Measurements from ENCODE around the gene MYO1H. TPM values are rescaled to one million over a fixed set of nuclear protein-coding genes. Genes with fewer than 3 reads are reported as not detected.

The MYO1H gene
- total and polyA plus RNA-seq, 4 donors: 0.28 to 0.90 (median 0.30) TPM; not detected in 1

DNA sequence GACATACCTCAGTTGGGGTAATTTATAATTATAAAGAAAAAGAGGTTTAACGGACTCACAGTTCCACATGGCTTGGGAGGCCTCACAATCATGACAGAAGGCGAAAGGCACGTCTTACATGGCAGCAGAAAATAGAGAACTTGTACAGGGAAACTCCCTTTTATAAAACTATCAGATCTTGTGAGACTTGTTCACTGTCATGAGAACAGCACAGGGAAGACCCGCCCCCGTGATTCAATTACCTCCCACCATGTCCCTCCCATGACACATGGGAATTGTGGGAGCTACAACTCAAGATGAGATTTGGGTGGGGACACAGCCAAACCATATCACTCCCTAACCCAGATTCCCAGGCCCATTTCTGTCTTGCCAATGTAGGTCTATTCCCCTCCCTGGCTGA lies 22.1 kb downstream of the MYO1H start:
- no peaks in the 10 kb centered on the region for H3K9me3 ChIP-seq (ENCODE audit: control insufficient read depth, insufficient read depth, low read length)
- H3K4me3 ChIP-seq (ENCODE audit: low read depth, low read length): no peak overlapping the region
- no peak overlapping the region for H3K27ac ChIP-seq (ENCODE audit: low read depth, low read length)
- no peaks in the 10 kb centered on the region for H3K4me1 ChIP-seq (ENCODE audit: control insufficient read depth, insufficient read depth, low read length)
- H3K36me3 ChIP-seq (ENCODE audit: control insufficient read depth, insufficient read depth, low read length): no peaks in the 10 kb centered on the region
- DNase-seq (ENCODE audit: low read depth in 4 of 6, low spot score in 6 of 6): no peak
- no CpG with 5 or more reads among the region's 5 CpGs for WGBS (ENCODE audit: insufficient coverage)
- H3K27me3 ChIP-seq (ENCODE audit: control insufficient read depth, insufficient read depth, low read length): peaks cover 2% of the 10 kb centered on the region

- DNase-seq (ENCODE audit: low read depth in 4 of 6, low spot score in 6 of 6): no peak
- H3K4me1 ChIP-seq (ENCODE audit: control insufficient read depth, insufficient read depth, low read length): no peaks in the 10 kb centered on the region
- H3K9me3 ChIP-seq (ENCODE audit: control insufficient read depth, insufficient read depth, low read length): no peaks in the 10 kb centered on the region
- 36% methylated on average over 1 of the region's 2 CpGs for WGBS (ENCODE audit: insufficient coverage)
- no peak overlapping the region for H3K4me3 ChIP-seq (ENCODE audit: low read depth, low read length)
- no peaks in the 10 kb centered on the region for H3K36me3 ChIP-seq (ENCODE audit: control insufficient read depth, insufficient read depth, low read length)
- H3K27ac ChIP-seq (ENCODE audit: low read depth, low read length): no peak overlapping the region
- H3K27me3 ChIP-seq (ENCODE audit: control insufficient read depth, insufficient read depth, low read length): peaks cover 2% of the 10 kb centered on the region
Observed at GRCh38 chr12:109377139-109377685, 29.5 kb downstream of the MYO1H start.

- H3K4me1 ChIP-seq (ENCODE audit: control insufficient read depth, insufficient read depth, low read length): no peaks in the 10 kb centered on the region
- H3K9me3 ChIP-seq (ENCODE audit: control insufficient read depth, insufficient read depth, low read length): no peaks in the 10 kb centered on the region
- no peak overlapping the region for H3K4me3 ChIP-seq (ENCODE audit: low read depth, low read length)
- DNase-seq (ENCODE audit: low read depth in 4 of 6, low spot score in 6 of 6): no peak
- H3K36me3 ChIP-seq (ENCODE audit: control insufficient read depth, insufficient read depth, low read length): no peaks in the 10 kb centered on the region
- H3K27me3 ChIP-seq (ENCODE audit: control insufficient read depth, insufficient read depth, low read length): peaks cover 2% of the 10 kb centered on the region
- no peak overlapping the region for H3K27ac ChIP-seq (ENCODE audit: low read depth, low read length)
- WGBS (ENCODE audit: insufficient coverage): 100% methylated on average over 1 of the region's 5 CpGs
Observed at GRCh38 chr12:109378569-109378968, 30.9 kb downstream of the MYO1H start.

DNA sequence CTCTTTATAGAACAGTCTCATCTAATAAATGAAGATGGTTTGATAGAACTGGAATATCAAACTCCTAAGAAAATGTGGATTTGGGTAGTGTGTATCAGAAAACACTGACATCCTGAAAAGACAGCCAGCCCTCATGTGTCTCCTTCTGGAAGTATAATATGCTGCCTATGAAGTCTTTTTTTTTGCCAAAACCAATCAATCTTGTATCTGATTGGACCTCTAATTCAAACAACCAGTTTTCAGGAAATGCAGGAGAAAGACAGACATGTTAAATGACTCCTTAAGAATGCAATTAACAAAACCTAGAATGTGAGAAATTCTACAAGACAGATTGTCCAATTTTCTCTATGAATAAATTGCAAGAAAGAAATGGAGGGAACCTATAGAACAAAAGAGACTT lies 34.3 kb downstream of the MYO1H start:
- Histone ChIP-seq H3K9me3 (ENCODE audit: control insufficient read depth, insufficient read depth, low read length) (no peaks in the 10 kb centered on the region), H3K27me3 (ENCODE audit: control insufficient read depth, insufficient read depth, low read length) (peaks cover 2% of the 10 kb centered on the region), H3K4me3 (ENCODE audit: low read depth, low read length) (no peak overlapping the region), H3K4me1 (ENCODE audit: control insufficient read depth, insufficient read depth, low read length) (no peaks in the 10 kb centered on the region), H3K27ac (ENCODE audit: low read depth, low read length) (no peak overlapping the region), H3K36me3 (ENCODE audit: control insufficient read depth, insufficient read depth, low read length) (no peaks in the 10 kb centered on the region)
- DNase-seq (ENCODE audit: low read depth in 4 of 6, low spot score in 6 of 6): peak in 1 of 6 donors; percentile 57

DNA sequence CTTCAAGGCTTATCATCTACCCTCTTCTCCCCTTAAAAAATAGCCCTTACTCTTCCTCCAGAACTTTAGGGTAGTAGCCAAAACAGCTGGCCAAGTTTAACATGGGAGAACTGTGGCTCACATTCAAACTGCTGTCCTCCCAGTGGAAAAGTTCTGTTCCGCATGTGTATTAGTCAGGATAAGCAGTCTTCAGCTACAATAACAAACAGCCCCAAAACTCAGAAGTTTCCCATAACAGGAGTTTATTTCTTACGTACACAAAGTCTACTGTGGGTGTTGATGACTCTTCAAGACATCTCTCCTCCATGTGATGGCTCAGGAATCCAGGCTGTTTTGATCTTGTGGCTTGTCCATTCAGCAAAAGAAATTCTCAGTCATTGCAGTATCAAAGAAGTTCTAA lies 35.5 kb downstream of the MYO1H start:
- Histone ChIP-seq H3K4me3 (ENCODE audit: low read depth, low read length) (no peak overlapping the region), H3K36me3 (ENCODE audit: control insufficient read depth, insufficient read depth, low read length) (no peaks in the 10 kb centered on the region), H3K9me3 (ENCODE audit: control insufficient read depth, insufficient read depth, low read length) (no peaks in the 10 kb centered on the region), H3K4me1 (ENCODE audit: control insufficient read depth, insufficient read depth, low read length) (no peaks in the 10 kb centered on the region), H3K27me3 (ENCODE audit: control insufficient read depth, insufficient read depth, low read length) (peaks cover 1% of the 10 kb centered on the region), H3K27ac (ENCODE audit: low read depth, low read length) (no peak overlapping the region)
- no CpG with 5 or more reads among the region's 2 CpGs for WGBS (ENCODE audit: insufficient coverage)
- DNase-seq (ENCODE audit: low read depth in 4 of 6, low spot score in 6 of 6): no peak

- peak; percentile 7 to 87 (median 40) for DNase-seq (ENCODE audit: low read depth in 4 of 6, low spot score in 6 of 6)
- Histone ChIP-seq H3K27me3 (ENCODE audit: control insufficient read depth, insufficient read depth, low read length) (no peaks in the 10 kb centered on the region), H3K27ac (ENCODE audit: low read depth, low read length) (no peak overlapping the region), H3K9me3 (ENCODE audit: control insufficient read depth, insufficient read depth, low read length) (no peaks in the 10 kb centered on the region), H3K36me3 (ENCODE audit: control insufficient read depth, insufficient read depth, low read length) (no peaks in the 10 kb centered on the region), H3K4me1 (ENCODE audit: control insufficient read depth, insufficient read depth, low read length) (no peaks in the 10 kb centered on the region), H3K4me3 (ENCODE audit: low read depth, low read length) (no peak overlapping the region)
- 17% methylated on average over 3 of the region's 8 CpGs for WGBS (ENCODE audit: insufficient coverage)
Observed at GRCh38 chr12:109385339-109386058, 37.8 kb downstream of the MYO1H start.

GRCh38 chr12:109386059-109386433 lies 38.3 kb downstream of the MYO1H start:
- Histone ChIP-seq H3K4me1 (ENCODE audit: control insufficient read depth, insufficient read depth, low read length) (no peaks in the 10 kb centered on the region), H3K36me3 (ENCODE audit: control insufficient read depth, insufficient read depth, low read length) (no peaks in the 10 kb centered on the region), H3K9me3 (ENCODE audit: control insufficient read depth, insufficient read depth, low read length) (no peaks in the 10 kb centered on the region), H3K27ac (ENCODE audit: low read depth, low read length) (no peak overlapping the region), H3K27me3 (ENCODE audit: control insufficient read depth, insufficient read depth, low read length) (no peaks in the 10 kb centered on the region), H3K4me3 (ENCODE audit: low read depth, low read length) (no peak overlapping the region)
- DNase-seq (ENCODE audit: low read depth in 4 of 6, low spot score in 6 of 6): no peak
- WGBS (ENCODE audit: insufficient coverage): 17% methylated on average over 1 of the region's 5 CpGs

DNA sequence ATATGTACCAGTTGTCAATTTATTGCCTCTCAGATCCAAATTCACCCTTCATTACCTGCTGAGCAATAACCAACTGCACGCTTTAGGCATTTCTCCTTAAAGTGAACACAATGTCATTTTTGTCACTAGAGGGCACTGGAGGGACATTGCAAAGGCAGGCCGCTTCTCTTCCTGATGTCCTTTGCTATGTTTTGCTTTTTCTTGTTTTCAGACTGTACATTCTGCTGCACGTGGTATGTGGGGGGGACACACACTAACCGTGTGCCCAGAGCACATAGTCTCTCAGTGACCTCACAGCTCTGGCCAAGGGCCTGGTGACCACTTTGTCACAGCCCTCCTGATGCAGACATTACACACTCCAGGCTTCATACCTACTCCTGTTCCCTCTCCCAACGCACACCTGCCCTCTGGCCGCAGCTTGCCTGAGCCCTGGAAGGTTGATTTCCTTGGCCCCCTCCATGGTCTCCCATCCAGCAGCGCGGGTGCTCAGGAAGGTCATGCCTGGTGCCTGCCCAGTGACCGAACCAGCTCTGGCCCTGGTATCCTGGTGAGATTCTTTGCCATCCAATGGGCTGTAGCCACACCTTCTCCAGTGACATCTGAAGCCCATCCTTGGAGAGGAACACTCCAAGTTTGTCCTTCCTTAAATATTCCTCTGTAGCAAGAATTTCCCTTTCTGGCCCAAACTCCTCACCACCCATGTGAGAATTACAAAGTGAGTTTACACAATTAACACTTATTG lies 39.9 kb downstream of the MYO1H start:
- H3K9me3 ChIP-seq (ENCODE audit: control insufficient read depth, insufficient read depth, low read length): no peaks in the 10 kb centered on the region
- H3K4me1 ChIP-seq (ENCODE audit: control insufficient read depth, insufficient read depth, low read length): no peaks in the 10 kb centered on the region
- DNase-seq (ENCODE audit: low read depth in 4 of 6, low spot score in 6 of 6): peak in 5 of 6 donors; percentile 15 to 83 (median 23)
- no peak overlapping the region for H3K27ac ChIP-seq (ENCODE audit: low read depth, low read length)
- no peaks in the 10 kb centered on the region for H3K27me3 ChIP-seq (ENCODE audit: control insufficient read depth, insufficient read depth, low read length)
- WGBS (ENCODE audit: insufficient coverage): 62% methylated on average over 9 of the region's 9 CpGs
- no peak overlapping the region for H3K4me3 ChIP-seq (ENCODE audit: low read depth, low read length)
- no peaks in the 10 kb centered on the region for H3K36me3 ChIP-seq (ENCODE audit: control insufficient read depth, insufficient read depth, low read length)

GRCh38 chr12:109388167-109388563 lies 40.5 kb downstream of the MYO1H start:
- no peak overlapping the region for H3K4me3 ChIP-seq (ENCODE audit: low read depth, low read length)
- H3K36me3 ChIP-seq (ENCODE audit: control insufficient read depth, insufficient read depth, low read length): no peaks in the 10 kb centered on the region
- no peaks in the 10 kb centered on the region for H3K4me1 ChIP-seq (ENCODE audit: control insufficient read depth, insufficient read depth, low read length)
- H3K27me3 ChIP-seq (ENCODE audit: control insufficient read depth, insufficient read depth, low read length): no peaks in the 10 kb centered on the region
- H3K27ac ChIP-seq (ENCODE audit: low read depth, low read length): no peak overlapping the region
- DNase-seq (ENCODE audit: low read depth in 4 of 6, low spot score in 6 of 6): no peak
- no peaks in the 10 kb centered on the region for H3K9me3 ChIP-seq (ENCODE audit: control insufficient read depth, insufficient read depth, low read length)
- WGBS (ENCODE audit: insufficient coverage): no CpG with 5 or more reads among the region's 3 CpGs

DNA sequence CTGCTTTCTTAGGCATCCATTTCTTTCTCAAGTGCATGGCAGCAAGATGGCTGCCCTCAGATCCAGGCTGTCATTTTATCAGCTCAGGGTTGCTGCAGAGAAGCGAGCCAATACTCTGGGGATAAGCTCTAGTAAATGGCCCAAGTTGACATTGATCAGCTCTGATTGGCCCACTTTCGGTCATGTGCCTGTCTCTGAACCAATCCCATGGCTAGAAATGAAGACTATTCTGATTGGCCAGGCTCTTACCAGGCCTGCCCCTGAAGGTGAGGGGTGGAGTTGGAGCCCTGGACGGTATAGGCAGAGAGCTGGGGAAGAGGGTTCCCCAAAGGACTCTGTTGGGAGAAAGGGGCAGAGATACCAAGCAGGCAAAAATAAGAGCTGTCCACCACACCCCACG lies 41.4 kb downstream of the MYO1H start:
- H3K27ac ChIP-seq (ENCODE audit: low read depth, low read length): no peak overlapping the region
- DNase-seq (ENCODE audit: low read depth in 4 of 6, low spot score in 6 of 6): no peak
- H3K4me3 ChIP-seq (ENCODE audit: low read depth, low read length): no peak overlapping the region
- H3K36me3 ChIP-seq (ENCODE audit: control insufficient read depth, insufficient read depth, low read length): no peaks in the 10 kb centered on the region
- H3K27me3 ChIP-seq (ENCODE audit: control insufficient read depth, insufficient read depth, low read length): no peaks in the 10 kb centered on the region
- no peaks in the 10 kb centered on the region for H3K4me1 ChIP-seq (ENCODE audit: control insufficient read depth, insufficient read depth, low read length)
- H3K9me3 ChIP-seq (ENCODE audit: control insufficient read depth, insufficient read depth, low read length): no peaks in the 10 kb centered on the region
- WGBS (ENCODE audit: insufficient coverage): 84% methylated on average over 2 of the region's 4 CpGs
